K562 (cell line): Measurements from ENCODE around the gene TMEM151A. TPM values are rescaled to one million over a fixed set of nuclear protein-coding genes. Genes with fewer than 3 reads are reported as not detected.

Experiments
- ATAC-seq: fragments of 200-7000 bp; cut with Tn5 transposase; 3 replicates; pipeline ENCODE4 v1.9.1; 2020; ENCODE audit warnings: moderate library complexity
- BruUV-seq: library from RNA; stranded (reverse); fragments of 400-500 nt; replicated peaks from 2 replicates; lab custom pipeline; 2021; lab: Mats Ljungman, UMichigan
- CTCF ChIA-PET: fragments of 300-600 bp; formaldehyde crosslinking; extraction: SDS; loops from one replicate; lab custom pipeline; 2021; ENCODE audit warnings: low intra/inter-chr PET ratio; lab: Yijun Ruan, JAX
- POLR2A ChIA-PET: fragments of 300-600, 350-650 bp; sonication (Branson Sonifier 250); formaldehyde crosslinking; extraction: SDS; loops from one replicate; lab custom pipeline; 2021; ENCODE audit warnings: antibody characterized with exemption, inconsistent platforms; lab: Yijun Ruan, JAX
- DNase-seq, 4 experiments: peaks; one replicate each; pipeline versions ENCODE4 v3.0.0 to v3.0.0-alpha.2; 2011 to 2018; ENCODE audit warnings: low spot score in 3 of 4, mixed read lengths in 3 of 4; ENCODE audit errors: extremely low read depth in 1 of 4
- FAIRE-seq: peaks from 2 replicates; lab custom pipeline; 2011; peaks lifted over from hg19 to GRCh38; lab: Jason Lieb, UNC
- H2AFZ ChIP-seq: 2 replicates; pipeline ENCODE4 v1.6.0; 2011; ENCODE audit warnings: low read depth, low read length, control low read depth, inconsistent platforms
- H3K27ac ChIP-seq: fragments of 200-600 bp; 3 replicates; pipeline ENCODE4 v1.8.0; 2011; ENCODE audit warnings: low read depth, mild to moderate bottlenecking, control low read depth, inconsistent platforms, low read length, moderate library complexity, mixed read lengths; ENCODE audit errors: extremely low read depth
- H3K27me3 ChIP-seq, 2 experiments: fragments of 300-600 bp in 1 of 2; 2 replicates in 1 of 2; 3 replicates in 1 of 2; pipeline versions ENCODE4 v1.6.0 to v1.8.0; 2011; ENCODE audit warnings: inconsistent platforms in 2 of 2, low read length in 2 of 2, mild to moderate bottlenecking in 1 of 2, mixed read lengths in 1 of 2, moderate library complexity in 1 of 2; ENCODE audit not compliant: control insufficient read depth in 2 of 2, insufficient read depth in 2 of 2
- H3K36me3 ChIP-seq: fragments of 300-600 bp; 3 replicates; pipeline ENCODE4 v1.8.0; 2011; ENCODE audit warnings: mild to moderate bottlenecking, low read length, inconsistent platforms; ENCODE audit not compliant: control insufficient read depth, insufficient read depth
- H3K4me1 ChIP-seq, 2 experiments: fragments of 200-600 bp in 1 of 2; replicated peaks in 1 of 2; 2 replicates in 1 of 2; 3 replicates in 1 of 2; pipeline versions ENCODE4 v1.5.1 to v1.8.0; 2011; ENCODE audit warnings: inconsistent platforms in 2 of 2, low read length in 2 of 2, mild to moderate bottlenecking in 1 of 2, mixed read lengths in 1 of 2, moderate library complexity in 1 of 2; ENCODE audit not compliant: control insufficient read depth in 2 of 2, insufficient read depth in 2 of 2
- H3K4me2 ChIP-seq: 2 replicates; pipeline ENCODE4 v1.6.1; 2011; ENCODE audit warnings: low read length, control low read depth, inconsistent platforms, mixed read lengths; ENCODE audit not compliant: insufficient read depth
- H3K4me3 ChIP-seq: fragments of 200-600 bp; sonication (generic), shearing (Covaris generic); 2 replicates; pipeline ENCODE4 v1.5.1; 2016; ENCODE audit warnings: control low read depth, inconsistent platforms
- H3K79me2 ChIP-seq: fragments of 200-600 bp; 3 replicates; pipeline ENCODE4 v1.8.0; 2011; ENCODE audit warnings: low read length, inconsistent platforms; ENCODE audit not compliant: control insufficient read depth, insufficient read depth
- H3K9ac ChIP-seq, 2 experiments: 2 replicates each; pipeline versions ENCODE4 v1.6.0 to v1.6.1; 2011; ENCODE audit warnings: low read depth in 2 of 2, low read length in 2 of 2, control low read depth in 1 of 2, inconsistent platforms in 1 of 2, mild to moderate bottlenecking in 1 of 2, mixed read lengths in 1 of 2; ENCODE audit not compliant: insufficient read depth in 1 of 2
- H3K9me1 ChIP-seq: one replicate; pipeline ENCODE4 v1.6.0; 2011; ENCODE audit warnings: inconsistent platforms, mild to moderate bottlenecking, low read length, moderate library complexity; ENCODE audit not compliant: control insufficient read depth, insufficient read depth
- H3K9me3 ChIP-seq: replicated peaks from 2 replicates; pipeline ENCODE4 v1.5.1; 2011; ENCODE audit warnings: low read depth, low read length, inconsistent platforms; ENCODE audit not compliant: control insufficient read depth, insufficient read depth
- H4K20me1 ChIP-seq: replicated peaks from 2 replicates; pipeline ENCODE4 v1.6.1; 2011; ENCODE audit warnings: low read length, inconsistent platforms, mixed read lengths; ENCODE audit not compliant: control insufficient read depth, insufficient read depth
- BCOR ChIP-seq: fragments of 450-650 bp; IDR thresholded peaks from 2 replicates; pipeline ENCODE4 v1.6.1; 2016
- ELF1 ChIP-seq: fragments of 200-800 bp; sonication (Bioruptor generic); IDR thresholded peaks from 2 replicates; pipeline ENCODE4 v1.6.1; 2016; ENCODE audit warnings: missing genetic modification characterization, missing compliant biosample characterization
- GTF2F1 ChIP-seq: IDR thresholded peaks from 2 replicates; pipeline ENCODE4 v1.6.1; 2011; ENCODE audit warnings: low read depth, low read length, improper control_type of control experiment
- KDM1A ChIP-seq, 2 experiments: fragments of 450-650 bp; IDR thresholded peaks; 2 replicates each; pipeline ENCODE4 v1.6.1; 2016; ENCODE audit warnings: mild to moderate bottlenecking in 2 of 2
- KHSRP ChIP-seq: fragments of 450-650 bp; IDR thresholded peaks from 2 replicates; pipeline ENCODE4 v1.6.1; 2017
- MAFG ChIP-seq: fragments of 450-650 bp; conservative IDR thresholded peaks from 2 replicates; pipeline ENCODE4 v1.6.1; 2016; ENCODE audit warnings: missing genetic modification characterization, missing compliant biosample characterization
- RBM25 ChIP-seq: fragments of 200-400 bp; formaldehyde crosslinking; IDR thresholded peaks from 2 replicates; pipeline ENCODE4 v1.6.1; 2018; ENCODE audit warnings: low read length, low read depth, moderate library complexity; ENCODE audit not compliant: severe bottlenecking
- SMC3 ChIP-seq: conservative IDR thresholded peaks from 2 replicates; pipeline ENCODE4 v1.6.1; 2011; ENCODE audit warnings: low read depth, low read length, improper control_type of control experiment; ENCODE audit not compliant: insufficient read depth
- TEAD4 ChIP-seq, 2 experiments: sonication (generic) in 1 of 2; formaldehyde crosslinking in 1 of 2; IDR thresholded peaks; 2 replicates each; pipeline versions ENCODE4 v1.6.1 to v1.8.0; 2012 to 2022; ENCODE audit warnings: borderline replicate concordance in 1 of 2, inconsistent platforms in 1 of 2, low read length in 1 of 2, mild to moderate bottlenecking in 1 of 2, missing genetic modification reagents in 1 of 2
- ZNF121 ChIP-seq: sonication (generic); formaldehyde crosslinking; conservative IDR thresholded peaks from 2 replicates; pipeline ENCODE4 v1.8.0; 2022; ENCODE audit warnings: missing genetic modification reagents
- ZNF668 ChIP-seq: fragments of 250-450 bp; sonication (Bioruptor Pico); IDR thresholded peaks from 2 replicates; pipeline ENCODE4 v1.8.0; 2022; ENCODE audit warnings: mild to moderate bottlenecking, inconsistent platforms
- ZSCAN29 ChIP-seq: fragments of 450-650 bp; IDR thresholded peaks from 2 replicates; pipeline ENCODE4 v1.6.1; 2017
- WGBS: fragments of 100-300 bp; shearing (Covaris generic); methylation state at CpG from one replicate; pipeline ENCODE4 v1.1.6; 2016; ENCODE audit warnings: low coverage, mixed read lengths; ENCODE audit not compliant: insufficient coverage; ENCODE audit errors: missing lambda C conversion rate; 5-methylcytosine and 5-hydroxymethylcytosine counted together
- in situ Hi-C: fragments of 300-500 bp; cut with MboI; formaldehyde crosslinking; loops from 4 replicates; pipeline ENCODE4 v1.15.0; 2018; ENCODE audit warnings: inconsistent platforms, mixed read lengths
- intact Hi-C: fragments of 100-400 bp; cut with micrococcal nuclease; formaldehyde crosslinking; loops from 2 replicates; pipeline ENCODE4 v1.14.2; 2022
- polyA plus RNA-seq, 8 experiments: library from polyadenylated mRNA; depleted of rRNA in 4 of 8; stranded (reverse) in 5 of 8; unstranded in 3 of 8; fragments of >200 nt; fragmentation: Nextera tagmentation in 2 of 8; fragmentation: Illumina TruSeq in 1 of 8; extraction: Ambion mirVana in 2 of 8; extraction: Trizol in 1 of 8; gene quantifications; 2 replicates each; pipeline versions ENCODE4 v1.2.1 to v1.2.3, GENCODE V29; 2011 to 2014; ENCODE audit warnings: inconsistent platforms in 1 of 8, missing spikeins in 1 of 8
- total RNA-seq, 7 experiments: library from RNA; depleted of rRNA in 6 of 7; stranded (reverse); fragments of >200 nt in 6 of 7; fragmentation: Illumina TruSeq in 2 of 7; extraction: Trizol in 2 of 7; gene quantifications; 2 replicates each; pipeline versions ENCODE4 v1.2.1 to v1.2.3, GENCODE V29; 2011 to 2021; ENCODE audit warnings: low replicate concordance in 1 of 7
- TF ChIP-seq, protein P1 (sequence below): fragments of 250-450 bp; sonication (Bioruptor Pico); IDR thresholded peaks from 2 replicates; pipeline ENCODE4 v1.8.0; 2021; ENCODE audit warnings: moderate library complexity, mild to moderate bottlenecking, inconsistent platforms
- TF ChIP-seq, protein P2 (sequence below): IDR thresholded peaks from 3 replicates; pipeline ENCODE4 v1.6.1; 2011; ENCODE audit warnings: borderline replicate concordance, mild to moderate bottlenecking, moderate library complexity; ENCODE audit not compliant: insufficient read length; ENCODE audit errors: extremely low read depth
- TF ChIP-seq, protein P3 (sequence below): fragments of 250-450 bp; sonication (Bioruptor Pico); IDR thresholded peaks from 2 replicates; pipeline ENCODE4 v1.6.1; 2021; ENCODE audit warnings: mild to moderate bottlenecking

The TMEM151A gene
- total and polyA plus RNA-seq, 9 of the 15 experiments (the other 6 are each of a cell fraction or from before 2014, with no cell fraction given): not detected

DNA sequence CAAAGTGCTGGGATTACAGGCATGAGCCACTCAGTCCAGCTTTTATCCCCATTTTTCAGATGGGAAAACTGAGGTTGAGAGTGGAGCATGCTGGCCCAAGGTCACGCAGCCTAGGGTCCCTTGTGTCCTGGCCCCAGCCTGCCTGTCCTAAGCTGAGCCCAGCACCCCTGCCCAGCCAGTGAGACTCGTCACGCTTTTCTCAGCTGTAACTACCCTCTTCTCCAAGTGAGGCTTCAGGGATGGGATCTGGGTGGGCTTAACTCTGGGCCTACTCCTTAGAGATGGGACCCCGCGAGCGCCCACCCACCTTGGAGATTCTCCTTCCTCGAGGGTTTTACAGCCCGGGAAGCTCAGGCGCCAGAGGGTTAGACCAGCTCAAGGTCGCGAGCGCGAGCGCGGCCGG is 390 bp upstream of the TMEM151A start:
- no peak overlapping the region for H2AFZ ChIP-seq
- ATAC-seq (no peak), DNase-seq (no peak), FAIRE-seq (no peak)
- WGBS: 88% methylated on average over 13 of the region's 16 CpGs
- in situ Hi-C loops (no loop called here), intact Hi-C loops (no loop called here)
- ChIA-PET POLR2A (interaction anchor here (1.1 kb wide), 1 partner anchor 24 kb away, joined by 4 read pairs; no protein-coding TSS in a partner anchor), CTCF (no interaction called here)
- no peak overlapping the region for H3K4me2 ChIP-seq
- no peak overlapping the region for H3K9ac ChIP-seq
- BruUV-seq: no TSS peak
- H3K9me3 ChIP-seq: no peaks in the 10 kb centered on the region
- H3K27ac ChIP-seq: no peak overlapping the region
- H3K36me3 ChIP-seq: peaks cover 14% of the 10 kb centered on the region; the same call in 2 of the 3 replicates
- H3K4me3 ChIP-seq: no peak overlapping the region
- no peaks in the 10 kb centered on the region for H3K27me3 ChIP-seq
- H3K4me1 ChIP-seq: peaks cover 19 to 63% of the 10 kb centered on the region in 2 experiments
- H3K79me2 ChIP-seq: peaks cover 21% of the 10 kb centered on the region
- TF ChIP-seq, protein P1, sequence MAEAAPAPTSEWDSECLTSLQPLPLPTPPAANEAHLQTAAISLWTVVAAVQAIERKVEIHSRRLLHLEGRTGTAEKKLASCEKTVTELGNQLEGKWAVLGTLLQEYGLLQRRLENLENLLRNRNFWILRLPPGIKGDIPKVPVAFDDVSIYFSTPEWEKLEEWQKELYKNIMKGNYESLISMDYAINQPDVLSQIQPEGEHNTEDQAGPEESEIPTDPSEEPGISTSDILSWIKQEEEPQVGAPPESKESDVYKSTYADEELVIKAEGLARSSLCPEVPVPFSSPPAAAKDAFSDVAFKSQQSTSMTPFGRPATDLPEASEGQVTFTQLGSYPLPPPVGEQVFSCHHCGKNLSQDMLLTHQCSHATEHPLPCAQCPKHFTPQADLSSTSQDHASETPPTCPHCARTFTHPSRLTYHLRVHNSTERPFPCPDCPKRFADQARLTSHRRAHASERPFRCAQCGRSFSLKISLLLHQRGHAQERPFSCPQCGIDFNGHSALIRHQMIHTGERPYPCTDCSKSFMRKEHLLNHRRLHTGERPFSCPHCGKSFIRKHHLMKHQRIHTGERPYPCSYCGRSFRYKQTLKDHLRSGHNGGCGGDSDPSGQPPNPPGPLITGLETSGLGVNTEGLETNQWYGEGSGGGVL: no peak
- TF ChIP-seq, protein P2, sequence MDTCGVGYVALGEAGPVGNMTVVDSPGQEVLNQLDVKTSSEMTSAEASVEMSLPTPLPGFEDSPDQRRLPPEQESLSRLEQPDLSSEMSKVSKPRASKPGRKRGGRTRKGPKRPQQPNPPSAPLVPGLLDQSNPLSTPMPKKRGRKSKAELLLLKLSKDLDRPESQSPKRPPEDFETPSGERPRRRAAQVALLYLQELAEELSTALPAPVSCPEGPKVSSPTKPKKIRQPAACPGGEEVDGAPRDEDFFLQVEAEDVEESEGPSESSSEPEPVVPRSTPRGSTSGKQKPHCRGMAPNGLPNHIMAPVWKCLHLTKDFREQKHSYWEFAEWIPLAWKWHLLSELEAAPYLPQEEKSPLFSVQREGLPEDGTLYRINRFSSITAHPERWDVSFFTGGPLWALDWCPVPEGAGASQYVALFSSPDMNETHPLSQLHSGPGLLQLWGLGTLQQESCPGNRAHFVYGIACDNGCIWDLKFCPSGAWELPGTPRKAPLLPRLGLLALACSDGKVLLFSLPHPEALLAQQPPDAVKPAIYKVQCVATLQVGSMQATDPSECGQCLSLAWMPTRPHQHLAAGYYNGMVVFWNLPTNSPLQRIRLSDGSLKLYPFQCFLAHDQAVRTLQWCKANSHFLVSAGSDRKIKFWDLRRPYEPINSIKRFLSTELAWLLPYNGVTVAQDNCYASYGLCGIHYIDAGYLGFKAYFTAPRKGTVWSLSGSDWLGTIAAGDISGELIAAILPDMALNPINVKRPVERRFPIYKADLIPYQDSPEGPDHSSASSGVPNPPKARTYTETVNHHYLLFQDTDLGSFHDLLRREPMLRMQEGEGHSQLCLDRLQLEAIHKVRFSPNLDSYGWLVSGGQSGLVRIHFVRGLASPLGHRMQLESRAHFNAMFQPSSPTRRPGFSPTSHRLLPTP: no peak
- TF ChIP-seq MAFG (tag) (no peak), ZNF668 (CRISPR knock-in tag) (no peak), ZSCAN29 (no peak), ZNF121 (no peak), KHSRP (no peak), KDM1A (IDR thresholded peaks at IDR 0.05) (peak in 1 of 2 experiments; percentile 37; a peak in 1 of 4 replicates), GTF2F1 (no peak), BCOR (peak; percentile 42; the same call in 1 of the 2 replicates), ELF1 (tag) (no peak), TEAD4 (IDR thresholded peaks at IDR 0.05; ENCODE audit: low read length) (no peak), TEAD4 (CRISPR knock-in tag; IDR thresholded peaks at IDR 0.05; ENCODE audit: borderline replicate concordance) (no peak), SMC3 (no peak), RBM25 (peak; percentile 51)
- TF ChIP-seq, protein P3, sequence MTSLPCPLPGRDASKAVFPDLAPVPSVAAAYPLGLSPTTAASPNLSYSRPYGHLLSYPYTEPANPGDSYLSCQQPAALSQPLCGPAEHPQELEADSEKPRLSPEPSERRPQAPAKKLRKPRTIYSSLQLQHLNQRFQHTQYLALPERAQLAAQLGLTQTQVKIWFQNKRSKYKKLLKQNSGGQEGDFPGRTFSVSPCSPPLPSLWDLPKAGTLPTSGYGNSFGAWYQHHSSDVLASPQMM (CRISPR knock-in tag): no peak
- H3K9me1 ChIP-seq: no peaks in the 10 kb centered on the region
- 0 out of 2 replicates have a peak, but pooled peaks cover 5% of the 10 kb centered on the region for H4K20me1 ChIP-seq
